ENCODE results near the gene COLEC12. TPM values are rescaled to one million over a fixed set of nuclear protein-coding genes. Genes with fewer than 3 reads are reported as not detected.

Gene COLEC12
- total RNA-seq, 1 experiment from 2014 or later = not detected

- TF ChIP-seq EZH2 (IDR thresholded peaks at IDR 0.05) (no peak), CBX3 (IDR thresholded peaks at IDR 0.05; ENCODE audit: low read depth) (no peak), JUND (IDR thresholded peaks at IDR 0.05) (no peak), CTCF (IDR thresholded peaks at IDR 0.05 in 2 of 3, conservative IDR thresholded peaks at IDR 0.05 in 1 of 3; ENCODE audit: borderline replicate concordance in 1 of 3, insufficient read depth in 1 of 3, low read depth in 2 of 3, low read length in 2 of 3) (no peak), SP1 (IDR thresholded peaks at IDR 0.05; ENCODE audit: low read depth) (no peak), RAD21 (IDR thresholded peaks at IDR 0.05; ENCODE audit: low read depth) (no peak), REST (IDR thresholded peaks at IDR 0.05; ENCODE audit: low read depth) (no peak), ZBTB33 (IDR thresholded peaks at IDR 0.05; ENCODE audit: extremely low read depth, insufficient replicate concordance, low read length) (no peak)
- TF ChIP-seq, protein P1, sequence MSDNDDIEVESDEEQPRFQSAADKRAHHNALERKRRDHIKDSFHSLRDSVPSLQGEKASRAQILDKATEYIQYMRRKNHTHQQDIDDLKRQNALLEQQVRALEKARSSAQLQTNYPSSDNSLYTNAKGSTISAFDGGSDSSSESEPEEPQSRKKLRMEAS (IDR thresholded peaks at IDR 0.05) = no peak
- Histone ChIP-seq H4K20me1 (ENCODE audit: insufficient read depth) (no peaks in the 10 kb centered on the region), H3K9me2 (ENCODE audit: insufficient read depth) (peaks cover 3% of the 10 kb centered on the region; the same call in 1 of the 2 replicates), H3K79me2 (ENCODE audit: insufficient read depth, low read length) (no peaks in the 10 kb centered on the region), H3K4me1 (ENCODE audit: control insufficient read depth in 1 of 2, insufficient read depth in 2 of 2, low read length in 2 of 2) (no peaks in the 10 kb centered on the region), H3K9ac (ENCODE audit: low read length) (no peak overlapping the region), H3K4me3 (replicated peaks in 1 of 2; ENCODE audit: low read depth in 1 of 2, low read length in 2 of 2) (no peak overlapping the region), H2AFZ (ENCODE audit: low read depth, low read length, poor library complexity, severe bottlenecking) (no peak overlapping the region), H3K36me3 (ENCODE audit: control insufficient read depth in 1 of 2, insufficient read depth in 2 of 2, low read length in 2 of 2) (no peaks in the 10 kb centered on the region), H3K27ac (ENCODE audit: low read depth, low read length) (no peak overlapping the region), H3K4me2 (ENCODE audit: low read length) (no peak overlapping the region), H3K9me3 (ENCODE audit: control insufficient read depth in 1 of 2, insufficient read depth in 1 of 2, low read depth in 1 of 2, low read length in 2 of 2) (no peaks in the 10 kb centered on the region), H3K27me3 (ENCODE audit: insufficient read depth, low read length) (no peaks in the 10 kb centered on the region; the same call in 1 of the 2 replicates)
- POLR2A ChIA-PET = no interaction called here
- RAD21 ChIA-PET (ENCODE audit: low non-redundant PET in 1 of 2, low total read pairs in 2 of 2, uncharacterized antibody in 2 of 2, unreplicated experiment in 2 of 2) = no interaction called here
- CTCF ChIA-PET = no interaction called here
- intact Hi-C loops (cut with micrococcal nuclease) = no loop called here
- ATAC-seq (no peak), DNase-seq (ENCODE audit: low read depth, low spot score) (no peak)
- BruUV-seq (replicated peaks) = no TSS peak
Observed at GRCh38 chr18:363301-364085, 137.0 kb downstream of the COLEC12 start.

All from HCT116 (cell line).